ENCODE measurements around the gene GGNBP2. TPM values are rescaled to one million over a fixed set of nuclear protein-coding genes. Genes with fewer than 3 reads are reported as not detected.
"Not testable (repeated sequence)": the region's sequence is repeated elsewhere in the genome, so short reads cannot be mapped to it uniquely, and the experiment has no call there.

Gene GGNBP2
- polyA plus RNA-seq, 1 experiment: 73.7 TPM

DNA sequence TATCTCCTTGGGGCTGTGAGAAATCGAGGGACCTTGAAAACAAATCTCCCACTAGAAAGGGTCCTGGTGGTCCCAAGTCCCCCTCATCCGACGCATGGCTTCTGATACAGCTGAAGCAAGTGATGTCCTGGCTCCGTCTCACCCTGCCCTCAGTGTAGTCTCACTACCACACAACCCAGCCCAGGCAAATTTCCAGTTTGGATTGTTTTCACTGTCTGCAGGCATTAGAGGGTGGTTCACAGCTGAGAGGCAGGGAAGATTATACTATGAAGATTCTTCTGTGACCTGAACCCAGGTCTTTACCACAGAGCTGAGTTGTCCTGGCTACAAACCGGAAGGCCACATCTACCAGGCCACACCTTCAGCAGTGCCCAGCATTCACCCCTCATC lies 40.6 kb upstream of the GGNBP2 start:
- POLR2A ChIA-PET: no interaction called here
- CTCF ChIA-PET: interaction anchor here (1.4 kb wide), 1 partner anchor 21 kb away, joined by 3 read pairs; no protein-coding TSS in a partner anchor
- Histone ChIP-seq H3K27me3 (ENCODE audit: control insufficient read depth, insufficient read depth, low read length) (no peaks in the 10 kb centered on the region), H3K36me3 (ENCODE audit: control insufficient read depth, insufficient read depth, low read length) (peaks cover 22% of the 10 kb centered on the region), H3K4me3 (ENCODE audit: low read depth, low read length) (no peak overlapping the region)
- DNase-seq (ENCODE audit: low read depth): no peak
- TF ChIP-seq, protein P1, sequence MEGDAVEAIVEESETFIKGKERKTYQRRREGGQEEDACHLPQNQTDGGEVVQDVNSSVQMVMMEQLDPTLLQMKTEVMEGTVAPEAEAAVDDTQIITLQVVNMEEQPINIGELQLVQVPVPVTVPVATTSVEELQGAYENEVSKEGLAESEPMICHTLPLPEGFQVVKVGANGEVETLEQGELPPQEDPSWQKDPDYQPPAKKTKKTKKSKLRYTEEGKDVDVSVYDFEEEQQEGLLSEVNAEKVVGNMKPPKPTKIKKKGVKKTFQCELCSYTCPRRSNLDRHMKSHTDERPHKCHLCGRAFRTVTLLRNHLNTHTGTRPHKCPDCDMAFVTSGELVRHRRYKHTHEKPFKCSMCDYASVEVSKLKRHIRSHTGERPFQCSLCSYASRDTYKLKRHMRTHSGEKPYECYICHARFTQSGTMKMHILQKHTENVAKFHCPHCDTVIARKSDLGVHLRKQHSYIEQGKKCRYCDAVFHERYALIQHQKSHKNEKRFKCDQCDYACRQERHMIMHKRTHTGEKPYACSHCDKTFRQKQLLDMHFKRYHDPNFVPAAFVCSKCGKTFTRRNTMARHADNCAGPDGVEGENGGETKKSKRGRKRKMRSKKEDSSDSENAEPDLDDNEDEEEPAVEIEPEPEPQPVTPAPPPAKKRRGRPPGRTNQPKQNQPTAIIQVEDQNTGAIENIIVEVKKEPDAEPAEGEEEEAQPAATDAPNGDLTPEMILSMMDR (IDR thresholded peaks at IDR 0.05; ENCODE audit: insufficient read depth, low read depth, low read length): no peak

DNA sequence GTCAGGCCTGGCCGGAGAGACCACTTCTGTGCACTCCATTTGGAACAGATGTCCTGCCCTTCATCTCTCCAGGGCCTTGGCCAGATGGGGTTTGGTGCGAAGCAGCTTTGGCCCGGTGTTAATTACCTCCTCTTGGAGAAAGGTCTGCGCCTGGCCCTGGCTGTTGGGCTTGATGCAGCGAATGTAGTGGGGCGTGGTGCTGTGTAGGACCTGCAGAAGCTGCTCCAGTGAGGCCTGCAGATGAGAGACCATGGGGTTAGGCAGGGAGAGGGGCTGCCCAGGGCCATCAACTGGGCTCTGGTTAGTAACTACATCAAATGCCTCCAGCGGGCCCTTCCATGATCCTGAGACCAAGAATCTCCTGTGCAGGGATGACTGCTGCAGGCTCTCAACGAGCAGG lies 39.5 kb upstream of the GGNBP2 start:
- H3K36me3 ChIP-seq (ENCODE audit: control insufficient read depth, insufficient read depth, low read length): peaks cover 22% of the 10 kb centered on the region
- CTCF ChIA-PET: interaction anchor here (1.2 to 1.5 kb wide), 2 partner anchors 10 to 22 kb away, joined by 3 to 6 read pairs; no protein-coding TSS in a partner anchor
- no peak overlapping the region for H3K4me3 ChIP-seq (ENCODE audit: low read depth, low read length)
- DNase-seq (ENCODE audit: low read depth): no peak
- TF ChIP-seq, protein P1 (IDR thresholded peaks at IDR 0.05; ENCODE audit: insufficient read depth, low read depth, low read length): no peak
- POLR2A ChIA-PET: no interaction called here
- no peaks in the 10 kb centered on the region for H3K27me3 ChIP-seq (ENCODE audit: control insufficient read depth, insufficient read depth, low read length)

DNA sequence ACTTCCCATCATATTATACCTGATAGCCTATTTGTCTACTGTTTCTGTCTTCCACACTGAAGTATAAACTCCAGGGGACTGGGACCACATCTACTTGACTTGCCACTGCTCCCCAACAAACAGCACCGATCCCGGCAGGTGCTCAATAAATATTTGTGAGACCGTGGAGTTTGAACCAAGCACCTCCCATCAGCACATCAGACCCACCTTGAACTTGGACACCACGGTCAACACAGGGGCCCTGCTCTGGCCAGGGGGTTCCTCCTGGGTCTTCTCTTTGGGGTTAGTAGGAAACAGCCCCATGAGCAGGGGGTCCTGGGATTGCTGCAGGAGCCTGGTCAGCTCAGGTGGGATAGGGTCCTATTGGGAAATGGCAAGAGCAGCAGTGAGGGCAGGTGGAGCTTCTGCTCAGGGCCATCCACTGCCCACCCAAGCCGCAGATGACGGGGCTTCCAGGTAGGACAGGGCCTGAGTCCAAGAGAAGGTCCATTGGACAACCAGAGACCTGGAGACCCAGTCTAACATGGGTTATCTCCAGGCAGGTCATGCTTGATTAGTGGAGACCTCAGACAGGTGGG lies 38.4 kb upstream of the GGNBP2 start:
- H3K4me3 ChIP-seq (ENCODE audit: low read depth, low read length): no peak overlapping the region
- no peaks in the 10 kb centered on the region for H3K27me3 ChIP-seq (ENCODE audit: control insufficient read depth, insufficient read depth, low read length)
- ChIA-PET CTCF (interaction anchor here (1.2 to 1.5 kb wide), 2 partner anchors 11 to 23 kb away, joined by 3 to 6 read pairs; no protein-coding TSS in a partner anchor), POLR2A (no interaction called here)
- peaks cover 25% of the 10 kb centered on the region for H3K36me3 ChIP-seq (ENCODE audit: control insufficient read depth, insufficient read depth, low read length)
- TF ChIP-seq, protein P1 (IDR thresholded peaks at IDR 0.05; ENCODE audit: insufficient read depth, low read depth, low read length): no peak
- DNase-seq (ENCODE audit: low read depth): no peak

DNA sequence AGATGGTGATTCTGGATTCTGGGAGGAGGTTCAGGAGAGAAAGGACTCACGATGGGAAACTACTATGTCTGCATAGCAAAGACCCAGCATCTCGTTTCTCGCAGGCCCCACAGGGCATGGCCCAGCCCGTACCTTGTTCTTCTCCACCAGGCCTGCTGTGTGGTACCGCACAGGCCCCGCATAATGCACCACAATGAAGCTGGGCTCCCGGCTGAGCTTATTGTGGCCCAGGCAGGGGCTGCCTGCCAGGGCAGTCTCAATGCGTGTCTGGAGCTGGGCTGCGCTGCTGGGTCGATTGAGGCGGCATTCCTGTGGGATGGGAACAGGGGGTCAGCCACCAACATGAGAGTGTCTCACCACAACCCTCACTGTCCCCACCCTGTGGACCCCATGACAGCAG lies 37.9 kb upstream of the GGNBP2 start:
- POLR2A ChIA-PET: no interaction called here
- Histone ChIP-seq H3K36me3 (ENCODE audit: control insufficient read depth, insufficient read depth, low read length) (peaks cover 25% of the 10 kb centered on the region), H3K27me3 (ENCODE audit: control insufficient read depth, insufficient read depth, low read length) (no peaks in the 10 kb centered on the region), H3K4me3 (ENCODE audit: low read depth, low read length) (no peak overlapping the region)
- DNase-seq (ENCODE audit: low read depth): no peak
- TF ChIP-seq, protein P1 (IDR thresholded peaks at IDR 0.05; ENCODE audit: insufficient read depth, low read depth, low read length): no peak
- CTCF ChIA-PET: no interaction called here

DNA sequence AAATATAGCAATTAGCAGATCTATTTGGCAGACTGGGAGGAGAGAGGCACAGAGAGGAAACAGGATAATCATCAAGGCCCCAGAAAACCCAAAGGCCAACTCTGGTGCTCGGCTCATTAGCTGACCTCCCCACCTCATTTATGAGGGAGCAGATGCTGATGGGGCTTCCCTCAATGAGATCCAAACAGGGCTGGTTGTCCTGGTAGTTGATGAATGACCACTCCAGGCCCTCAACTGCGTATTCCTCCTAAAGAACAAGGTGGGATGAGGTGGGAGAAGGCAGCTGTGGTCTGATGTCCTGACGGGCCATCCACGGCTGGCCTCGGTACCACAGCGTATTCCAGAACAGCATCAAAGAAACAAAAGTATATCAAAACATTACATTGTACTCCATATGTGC lies 37.5 kb upstream of the GGNBP2 start:
- no peak overlapping the region for H3K4me3 ChIP-seq (ENCODE audit: low read depth, low read length)
- no peaks in the 10 kb centered on the region for H3K27me3 ChIP-seq (ENCODE audit: control insufficient read depth, insufficient read depth, low read length)
- H3K36me3 ChIP-seq (ENCODE audit: control insufficient read depth, insufficient read depth, low read length): peaks cover 25% of the 10 kb centered on the region
- POLR2A ChIA-PET: no interaction called here
- CTCF ChIA-PET: no interaction called here
- TF ChIP-seq, protein P1 (IDR thresholded peaks at IDR 0.05; ENCODE audit: insufficient read depth, low read depth, low read length): no peak
- DNase-seq (ENCODE audit: low read depth): no peak

DNA sequence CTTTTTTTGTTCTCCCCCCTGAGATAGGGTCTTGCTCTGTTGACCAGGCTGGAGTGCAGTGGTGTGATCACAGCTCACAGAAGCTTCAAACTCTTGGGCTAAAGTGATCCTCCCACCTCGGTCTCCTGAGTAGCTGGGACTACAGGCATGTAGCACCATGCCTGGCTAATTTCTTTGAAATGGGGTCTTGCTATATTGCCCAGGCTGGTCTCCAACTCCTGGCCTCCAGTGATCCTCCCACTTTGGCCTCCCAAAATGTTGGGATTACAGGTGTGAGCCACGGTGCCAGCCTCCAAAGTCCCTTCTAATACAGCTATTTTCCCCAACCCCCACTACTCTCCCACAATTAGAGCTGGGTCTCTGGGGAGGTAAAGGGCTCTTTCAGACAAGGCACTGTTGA lies 36.3 kb upstream of the GGNBP2 start:
- CTCF ChIA-PET; H3K4me3 ChIP-seq (ENCODE audit: low read depth, low read length); H3K27me3 ChIP-seq (ENCODE audit: control insufficient read depth, insufficient read depth, low read length); POLR2A ChIA-PET; DNase-seq (ENCODE audit: low read depth): not testable (repeated sequence)
- H3K36me3 ChIP-seq (ENCODE audit: control insufficient read depth, insufficient read depth, low read length): peaks cover 28% of the 10 kb centered on the region
